ENCODE results near the gene GFRA4. TPM values are rescaled to one million over a fixed set of nuclear protein-coding genes. Genes with fewer than 3 reads are reported as not detected.

The GFRA4 gene
- total and polyA plus RNA-seq, 2 donors = 0.19 to 0.21 TPM

DNA sequence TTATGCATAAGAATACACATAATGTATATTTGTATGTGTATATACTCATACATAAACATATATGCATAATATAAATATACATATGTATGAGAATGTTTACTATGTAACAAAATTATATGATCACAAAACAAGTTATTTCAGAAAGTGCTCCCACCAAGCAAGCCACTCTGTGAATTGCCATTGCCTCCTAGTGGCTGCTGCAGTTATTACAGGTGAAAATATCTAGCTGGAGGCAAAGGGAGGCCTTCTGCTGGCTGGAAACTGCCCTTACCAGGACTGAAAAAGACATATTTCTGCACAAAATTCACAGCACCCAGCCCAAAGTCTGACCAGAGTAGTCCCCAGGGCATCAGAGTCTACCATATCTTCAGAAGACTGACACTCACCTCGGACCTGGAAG lies 33.0 kb upstream of the GFRA4 start:
- Histone ChIP-seq H3K4me1 (ENCODE audit: control insufficient read depth in 2 of 2, insufficient read depth in 2 of 2, low read length in 2 of 2) (no peaks in the 10 kb centered on the region), H3K4me3 (ENCODE audit: low read length in 2 of 2) (no peak overlapping the region), H3K27ac (ENCODE audit: low read depth in 1 of 2, low read length in 1 of 2) (no peak overlapping the region), H3K9me3 (ENCODE audit: control insufficient read depth in 2 of 2, insufficient read depth in 1 of 2, low read length in 1 of 2) (peaks cover 0 to 6% of the 10 kb centered on the region in 2 donors), H3K36me3 (ENCODE audit: control insufficient read depth in 2 of 2, insufficient read depth in 2 of 2, low read length in 1 of 2) (no peaks in the 10 kb centered on the region), H3K27me3 (ENCODE audit: control insufficient read depth in 2 of 2, insufficient read depth in 1 of 2, low read length in 1 of 2) (no peaks in the 10 kb centered on the region)
- no peak for DNase-seq (ENCODE audit: low read depth in 6 of 9, low spot score in 9 of 9)
- WGBS = 91% methylated on average over 1 of the region's 1 CpG

DNA sequence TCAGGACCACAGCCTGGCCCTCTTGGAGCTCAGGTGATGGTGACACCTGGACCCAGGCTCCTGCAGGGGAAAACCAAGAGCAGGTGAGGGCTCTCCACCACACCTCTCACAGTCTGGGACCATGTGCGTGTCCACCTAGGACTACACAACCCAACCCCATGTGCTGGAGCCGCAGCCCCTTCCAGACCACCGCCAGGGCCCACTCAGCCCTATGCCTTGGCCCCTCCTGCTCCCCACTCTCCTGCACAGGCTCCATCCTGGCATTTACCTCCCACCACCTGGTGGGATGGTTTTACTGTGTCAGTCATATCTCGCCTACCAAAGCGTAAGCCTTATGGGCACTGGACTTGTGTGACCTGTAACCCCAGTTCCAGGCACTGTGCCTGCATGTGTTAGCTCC lies 31.7 kb upstream of the GFRA4 start:
- Histone ChIP-seq H3K27me3 (ENCODE audit: control insufficient read depth in 2 of 2, insufficient read depth in 1 of 2, low read length in 1 of 2) (no peaks in the 10 kb centered on the region), H3K4me1 (ENCODE audit: control insufficient read depth in 2 of 2, insufficient read depth in 2 of 2, low read length in 2 of 2) (no peaks in the 10 kb centered on the region)
- 98% methylated on average over 5 of the region's 5 CpGs for WGBS

DNA sequence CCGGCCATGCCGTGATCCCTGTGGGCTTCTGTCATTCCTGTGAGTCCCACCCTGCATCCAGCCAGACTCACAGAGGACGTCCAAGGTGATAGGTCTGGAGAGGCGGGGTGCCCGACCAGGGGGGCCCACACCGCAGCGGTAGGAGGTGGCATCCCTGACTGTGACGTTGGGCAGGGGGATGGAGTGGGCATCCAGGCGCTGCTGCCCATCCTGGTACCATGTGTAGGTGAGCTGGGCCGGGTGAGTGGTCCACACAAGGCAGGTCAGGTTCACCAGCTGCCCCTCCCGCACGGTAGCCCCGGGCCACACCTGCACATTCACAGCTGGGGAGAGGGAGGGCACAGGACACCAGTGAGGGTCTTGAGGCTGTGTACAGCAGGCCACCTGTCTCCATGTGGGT lies 30.2 kb upstream of the GFRA4 start:
- H3K27me3 ChIP-seq (ENCODE audit: control insufficient read depth in 2 of 2, insufficient read depth in 1 of 2, low read length in 1 of 2) = peaks cover 0 to 2% of the 10 kb centered on the region in 2 donors
- no peak overlapping the region for H3K27ac ChIP-seq (ENCODE audit: low read depth in 1 of 2, low read length in 1 of 2)
- 96% methylated on average over 13 of the region's 13 CpGs for WGBS
- no peaks in the 10 kb centered on the region for H3K4me1 ChIP-seq (ENCODE audit: control insufficient read depth in 2 of 2, insufficient read depth in 2 of 2, low read length in 2 of 2)
- H3K9me3 ChIP-seq (ENCODE audit: control insufficient read depth in 2 of 2, insufficient read depth in 1 of 2, low read length in 1 of 2) = peaks cover 0 to 6% of the 10 kb centered on the region in 2 donors
- H3K36me3 ChIP-seq (ENCODE audit: control insufficient read depth in 2 of 2, insufficient read depth in 2 of 2, low read length in 1 of 2) = no peaks in the 10 kb centered on the region
- DNase-seq (ENCODE audit: low read depth in 6 of 9, low spot score in 9 of 9) = no peak
- no peak overlapping the region for H3K4me3 ChIP-seq (ENCODE audit: low read length in 2 of 2)

More for the DNA sequence above, 31.7 kb upstream of the GFRA4 start:
- Histone ChIP-seq H3K36me3 (ENCODE audit: control insufficient read depth in 2 of 2, insufficient read depth in 2 of 2, low read length in 1 of 2) (no peaks in the 10 kb centered on the region), H3K27ac (ENCODE audit: low read depth in 1 of 2, low read length in 1 of 2) (no peak overlapping the region), H3K9me3 (ENCODE audit: control insufficient read depth in 2 of 2, insufficient read depth in 1 of 2, low read length in 1 of 2) (peaks cover 0 to 6% of the 10 kb centered on the region in 2 donors), H3K4me3 (ENCODE audit: low read length in 2 of 2) (no peak overlapping the region)
- DNase-seq (ENCODE audit: low read depth in 6 of 9, low spot score in 9 of 9) = no peak

- Histone ChIP-seq H3K4me3 (ENCODE audit: low read length in 2 of 2) (no peak overlapping the region), H3K9me3 (ENCODE audit: control insufficient read depth in 2 of 2, insufficient read depth in 1 of 2, low read length in 1 of 2) (peaks cover 0 to 6% of the 10 kb centered on the region in 2 donors), H3K36me3 (ENCODE audit: control insufficient read depth in 2 of 2, insufficient read depth in 2 of 2, low read length in 1 of 2) (no peaks in the 10 kb centered on the region), H3K27ac (ENCODE audit: low read depth in 1 of 2, low read length in 1 of 2) (no peak overlapping the region), H3K4me1 (ENCODE audit: control insufficient read depth in 2 of 2, insufficient read depth in 2 of 2, low read length in 2 of 2) (no peaks in the 10 kb centered on the region), H3K27me3 (ENCODE audit: control insufficient read depth in 2 of 2, insufficient read depth in 1 of 2, low read length in 1 of 2) (peaks cover 0 to 3% of the 10 kb centered on the region in 2 donors)
- DNase-seq (ENCODE audit: low read depth in 6 of 9, low spot score in 9 of 9) = no peak
- WGBS = 94% methylated on average over 23 of the region's 23 CpGs
These were observed 29.6 kb upstream of the GFRA4 start for GRCh38 chr20:3692706-3693294.

DNA sequence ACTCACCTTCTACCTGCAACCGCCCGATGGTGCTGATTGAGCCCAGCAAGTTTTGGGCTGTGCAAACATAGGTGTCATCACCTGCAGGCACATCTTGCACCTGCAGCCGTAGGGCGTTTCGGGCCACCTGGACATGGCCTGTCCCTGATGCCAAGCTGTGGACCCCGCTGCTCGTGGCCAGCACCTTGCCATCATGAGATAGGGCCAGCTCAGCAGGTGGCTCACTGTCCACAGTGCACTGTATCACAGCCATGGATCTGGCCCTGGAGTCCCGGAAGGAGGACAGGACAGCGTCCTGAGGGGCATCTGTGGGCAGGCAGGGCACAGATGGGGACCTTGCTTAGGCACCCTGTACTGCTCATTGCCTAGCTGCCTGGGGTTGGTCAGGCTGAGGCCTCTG lies 28.7 kb upstream of the GFRA4 start:
- no peak for DNase-seq (ENCODE audit: low read depth in 6 of 9, low spot score in 9 of 9)

DNA sequence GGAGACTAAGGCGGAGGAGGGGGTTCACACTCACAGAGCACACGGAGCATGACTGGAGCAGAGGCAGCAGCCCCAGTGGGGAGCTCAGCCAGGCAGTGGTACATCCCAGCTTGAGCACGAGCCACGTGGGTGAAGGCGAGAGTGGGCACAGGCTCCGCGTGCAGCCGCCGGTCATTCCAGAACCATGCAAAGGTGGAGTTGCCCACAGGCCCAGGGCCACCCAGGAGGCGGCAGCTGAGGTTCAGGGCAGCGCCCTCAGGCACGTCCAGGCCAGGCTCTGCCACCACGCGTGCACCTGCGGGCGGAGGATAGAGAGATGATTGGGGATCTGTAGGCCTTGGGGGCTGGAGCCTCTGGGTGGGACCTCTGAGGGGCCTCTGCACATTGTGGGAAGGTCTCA lies 28.1 kb upstream of the GFRA4 start:
- no peaks in the 10 kb centered on the region for H3K36me3 ChIP-seq (ENCODE audit: control insufficient read depth in 2 of 2, insufficient read depth in 2 of 2, low read length in 1 of 2)
- H3K4me3 ChIP-seq (ENCODE audit: low read length in 2 of 2) = no peak overlapping the region
- H3K27ac ChIP-seq (ENCODE audit: low read depth in 1 of 2, low read length in 1 of 2) = no peak overlapping the region
- DNase-seq (ENCODE audit: low read depth in 6 of 9, low spot score in 9 of 9) = no peak
- peaks cover 0 to 2% of the 10 kb centered on the region in 2 donors for H3K9me3 ChIP-seq (ENCODE audit: control insufficient read depth in 2 of 2, insufficient read depth in 1 of 2, low read length in 1 of 2)
- H3K27me3 ChIP-seq (ENCODE audit: control insufficient read depth in 2 of 2, insufficient read depth in 1 of 2, low read length in 1 of 2) = peaks cover 0 to 17% of the 10 kb centered on the region in 2 donors
- no peaks in the 10 kb centered on the region for H3K4me1 ChIP-seq (ENCODE audit: control insufficient read depth in 2 of 2, insufficient read depth in 2 of 2, low read length in 2 of 2)
- 97% methylated on average over 16 of the region's 16 CpGs for WGBS

More for the DNA sequence above, 28.7 kb upstream of the GFRA4 start:
- no peaks in the 10 kb centered on the region for H3K36me3 ChIP-seq (ENCODE audit: control insufficient read depth in 2 of 2, insufficient read depth in 2 of 2, low read length in 1 of 2)
- no peaks in the 10 kb centered on the region for H3K4me1 ChIP-seq (ENCODE audit: control insufficient read depth in 2 of 2, insufficient read depth in 2 of 2, low read length in 2 of 2)
- no peak overlapping the region for H3K27ac ChIP-seq (ENCODE audit: low read depth in 1 of 2, low read length in 1 of 2)
- H3K4me3 ChIP-seq (ENCODE audit: low read length in 2 of 2) = no peak overlapping the region
- peaks cover 0 to 11% of the 10 kb centered on the region in 2 donors for H3K27me3 ChIP-seq (ENCODE audit: control insufficient read depth in 2 of 2, insufficient read depth in 1 of 2, low read length in 1 of 2)
- 90% methylated on average over 9 of the region's 9 CpGs for WGBS
- H3K9me3 ChIP-seq (ENCODE audit: control insufficient read depth in 2 of 2, insufficient read depth in 1 of 2, low read length in 1 of 2) = peaks cover 0 to 6% of the 10 kb centered on the region in 2 donors

DNA sequence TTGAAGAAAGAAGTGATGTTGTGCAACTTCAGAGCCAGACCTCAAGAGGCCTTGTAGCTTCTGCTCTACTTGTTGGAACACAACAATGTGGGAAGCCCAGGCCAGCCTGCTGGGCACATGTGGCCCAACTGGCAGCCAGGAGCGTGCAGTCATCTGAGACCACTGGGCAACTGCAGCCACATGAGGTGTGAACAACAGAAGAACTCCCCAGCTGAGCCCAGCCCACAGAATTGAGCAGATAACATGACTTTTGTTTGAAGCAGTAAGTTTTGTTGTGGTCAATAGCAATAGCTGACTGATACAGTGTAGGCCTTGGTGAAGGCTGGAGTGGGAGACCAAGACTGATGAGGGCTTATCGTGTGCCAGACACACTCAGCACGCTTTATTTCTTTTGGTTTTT lies 27.2 kb upstream of the GFRA4 start:
- no peaks in the 10 kb centered on the region for H3K9me3 ChIP-seq (ENCODE audit: control insufficient read depth in 2 of 2, insufficient read depth in 1 of 2, low read length in 1 of 2)
- H3K36me3 ChIP-seq (ENCODE audit: control insufficient read depth in 2 of 2, insufficient read depth in 2 of 2, low read length in 1 of 2) = no peaks in the 10 kb centered on the region
- H3K4me3 ChIP-seq (ENCODE audit: low read length in 2 of 2) = no peak overlapping the region
- H3K4me1 ChIP-seq (ENCODE audit: control insufficient read depth in 2 of 2, insufficient read depth in 2 of 2, low read length in 2 of 2) = no peaks in the 10 kb centered on the region
- no peak overlapping the region for H3K27ac ChIP-seq (ENCODE audit: low read depth in 1 of 2, low read length in 1 of 2)
- WGBS = 97% methylated on average over 3 of the region's 3 CpGs
- H3K27me3 ChIP-seq (ENCODE audit: control insufficient read depth in 2 of 2, insufficient read depth in 1 of 2, low read length in 1 of 2) = peaks cover 0 to 22% of the 10 kb centered on the region in 2 donors
- DNase-seq (ENCODE audit: low read depth in 6 of 9, low spot score in 9 of 9) = no peak

DNA sequence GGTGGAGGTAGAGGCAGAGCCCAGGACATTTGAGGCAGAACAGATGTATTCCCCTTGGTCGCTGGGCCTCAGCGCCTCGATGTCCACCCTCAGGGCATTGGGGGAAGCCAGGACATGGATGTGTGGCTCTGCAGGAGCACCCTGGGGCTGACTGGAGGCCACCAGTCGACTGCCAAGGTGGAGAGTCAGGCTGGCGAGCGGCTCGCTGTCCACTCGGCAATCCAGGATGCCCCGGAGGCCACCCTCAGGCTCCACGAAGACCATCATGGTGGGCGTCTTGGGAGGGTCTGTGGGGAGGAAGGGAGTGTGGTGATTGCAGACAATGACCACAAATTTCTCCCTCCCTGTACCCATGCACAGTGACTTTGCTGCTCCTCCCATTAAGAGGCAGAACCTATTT lies 26.8 kb upstream of the GFRA4 start:
- no peaks in the 10 kb centered on the region for H3K36me3 ChIP-seq (ENCODE audit: control insufficient read depth in 2 of 2, insufficient read depth in 2 of 2, low read length in 1 of 2)
- no peak for DNase-seq (ENCODE audit: low read depth in 6 of 9, low spot score in 9 of 9)
- H3K9me3 ChIP-seq (ENCODE audit: control insufficient read depth in 2 of 2, insufficient read depth in 1 of 2, low read length in 1 of 2) = no peaks in the 10 kb centered on the region
- no peak overlapping the region for H3K27ac ChIP-seq (ENCODE audit: low read depth in 1 of 2, low read length in 1 of 2)
- no peaks in the 10 kb centered on the region for H3K4me1 ChIP-seq (ENCODE audit: control insufficient read depth in 2 of 2, insufficient read depth in 2 of 2, low read length in 2 of 2)
- no peak overlapping the region for H3K4me3 ChIP-seq (ENCODE audit: low read length in 2 of 2)
- peaks cover 0 to 27% of the 10 kb centered on the region in 2 donors for H3K27me3 ChIP-seq (ENCODE audit: control insufficient read depth in 2 of 2, insufficient read depth in 1 of 2, low read length in 1 of 2)
- WGBS = 94% methylated on average over 11 of the region's 11 CpGs

- Histone ChIP-seq H3K27me3 (ENCODE audit: control insufficient read depth in 2 of 2, insufficient read depth in 1 of 2, low read length in 1 of 2) (peaks cover 0 to 48% of the 10 kb centered on the region in 2 donors), H3K4me1 (ENCODE audit: control insufficient read depth in 2 of 2, insufficient read depth in 2 of 2, low read length in 2 of 2) (no peaks in the 10 kb centered on the region), H3K27ac (ENCODE audit: low read depth in 1 of 2, low read length in 1 of 2) (no peak overlapping the region), H3K4me3 (ENCODE audit: low read length in 2 of 2) (no peak overlapping the region), H3K9me3 (ENCODE audit: control insufficient read depth in 2 of 2, insufficient read depth in 1 of 2, low read length in 1 of 2) (no peaks in the 10 kb centered on the region), H3K36me3 (ENCODE audit: control insufficient read depth in 2 of 2, insufficient read depth in 2 of 2, low read length in 1 of 2) (no peaks in the 10 kb centered on the region)
- no peak for DNase-seq (ENCODE audit: low read depth in 6 of 9, low spot score in 9 of 9)
- WGBS = 87% methylated on average over 2 of the region's 2 CpGs
These were observed 24.5 kb upstream of the GFRA4 start for GRCh38 chr20:3687655-3688054.
